DMS153 treated with DMSO at 0.1 percent for 48 hours (cell line): ENCODE data around the gene ALDH1A3.
"Not testable (repeated sequence)": the region's sequence is repeated elsewhere in the genome, so short reads cannot be mapped to it uniquely, and the experiment has no call there.

ENCODE experiments used
- DNase-seq: peaks from one replicate; lab custom pipeline; 2025; ENCODE audit not compliant: unreplicated experiment; lab: John Stamatoyannopoulos, UW

The ALDH1A3 gene

GRCh38 chr15:100879464-100880138, at the start of gene ALDH1A3:
TSS of gene ALDH1A3 (plus strand) at chr15:100879831. CDS start at chr15:100879908, 77 bp downstream.
- DNase-seq, result no peak

- no peak for DNase-seq
Observed at GRCh38 chr15:100831467-100831866, 48.2 kb upstream of the ALDH1A3 start.

- no peak for DNase-seq
Observed at GRCh38 chr15:100832149-100832942, 47.3 kb upstream of the ALDH1A3 start.

- no peak for DNase-seq
Observed at GRCh38 chr15:100833417-100834389, 45.9 kb upstream of the ALDH1A3 start.

DNA sequence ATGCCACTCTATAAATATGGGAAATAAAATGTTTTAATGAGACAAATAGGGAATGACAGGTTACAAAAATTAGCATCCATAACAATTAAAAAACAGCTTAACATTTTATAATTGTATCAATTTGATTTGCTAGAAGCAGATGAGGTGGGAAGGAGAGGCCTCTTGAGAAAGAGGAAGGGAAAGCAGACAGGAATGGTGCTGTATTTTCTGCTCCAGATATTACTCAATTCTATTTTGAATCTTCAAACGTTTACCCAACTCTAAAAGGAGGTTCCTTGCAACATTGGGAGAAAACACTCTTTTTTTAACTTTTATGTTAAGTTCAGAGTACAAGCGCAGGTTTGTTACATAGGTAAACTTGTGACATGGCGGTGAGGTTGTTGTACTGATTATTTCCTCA, 44.9 kb upstream of the ALDH1A3 start:
- DNase-seq, result no peak

DNA sequence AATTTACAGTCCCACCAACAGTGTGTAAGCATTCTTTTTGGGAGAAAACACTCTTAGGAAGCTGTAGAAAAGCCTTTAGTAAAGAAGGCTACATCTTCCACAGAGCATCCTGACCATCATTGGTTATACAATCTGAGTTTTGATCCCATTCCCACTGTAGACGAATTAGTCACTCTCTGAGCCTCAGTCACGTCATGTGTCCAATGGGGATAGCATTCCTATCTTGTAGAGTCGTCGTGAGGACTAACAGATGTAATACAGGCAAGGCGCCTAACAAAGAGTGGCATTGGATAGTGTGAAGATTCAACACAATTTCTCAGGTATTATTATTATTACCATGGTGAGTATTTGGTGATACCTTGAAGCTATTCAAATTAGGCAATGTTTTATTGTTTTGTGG, 44.0 kb upstream of the ALDH1A3 start:
- DNase-seq, result no peak

GRCh38 chr15:100836501-100836900, 43.1 kb upstream of the ALDH1A3 start:
- no peak for DNase-seq

- no peak for DNase-seq
Observed at GRCh38 chr15:100841426-100841825, 38.2 kb upstream of the ALDH1A3 start.

- no peak for DNase-seq
Observed at GRCh38 chr15:100842756-100843730, 36.6 kb upstream of the ALDH1A3 start.

DNA sequence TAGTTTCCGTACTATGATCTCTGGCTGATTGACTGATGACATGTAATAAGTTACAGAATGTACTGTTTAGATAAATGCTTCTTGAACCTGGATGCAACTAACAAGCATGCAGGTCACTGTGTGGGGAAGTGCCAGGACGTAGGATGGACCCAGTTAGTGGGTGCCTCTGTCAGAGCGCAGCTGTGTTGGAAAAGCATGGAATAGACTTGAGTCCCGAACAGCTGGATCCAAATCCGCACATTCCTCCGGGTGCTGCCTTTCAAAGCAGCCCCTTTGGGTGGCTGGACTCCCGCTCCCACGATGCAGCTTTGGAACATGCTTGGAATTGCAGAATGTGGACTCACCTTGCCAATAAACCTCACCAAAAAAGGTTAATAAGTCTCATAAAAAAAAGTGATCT, 35.5 kb upstream of the ALDH1A3 start:
- no peak for DNase-seq

- no peak for DNase-seq
Observed at GRCh38 chr15:100844778-100845177, 34.9 kb upstream of the ALDH1A3 start.

DNA sequence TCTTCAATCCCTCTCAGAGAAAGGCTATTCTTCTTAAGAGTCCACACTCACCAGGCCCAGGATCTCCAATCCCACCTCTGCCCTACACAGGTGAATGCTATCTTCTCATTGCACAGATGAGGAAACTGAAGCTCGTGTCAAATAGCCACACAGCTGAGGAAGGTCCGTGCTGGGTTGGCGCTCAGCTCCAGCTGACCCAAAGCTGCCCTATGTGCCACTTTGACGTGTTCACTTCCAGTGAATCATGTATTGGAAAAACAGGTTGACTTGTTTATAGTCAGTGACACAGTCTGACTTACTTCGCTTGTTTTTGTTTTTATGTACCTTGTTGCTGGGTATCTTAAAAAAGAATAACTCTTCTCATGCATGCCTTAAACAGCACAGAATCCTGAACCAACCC, 32.4 kb upstream of the ALDH1A3 start:
- DNase-seq, result no peak

DNA sequence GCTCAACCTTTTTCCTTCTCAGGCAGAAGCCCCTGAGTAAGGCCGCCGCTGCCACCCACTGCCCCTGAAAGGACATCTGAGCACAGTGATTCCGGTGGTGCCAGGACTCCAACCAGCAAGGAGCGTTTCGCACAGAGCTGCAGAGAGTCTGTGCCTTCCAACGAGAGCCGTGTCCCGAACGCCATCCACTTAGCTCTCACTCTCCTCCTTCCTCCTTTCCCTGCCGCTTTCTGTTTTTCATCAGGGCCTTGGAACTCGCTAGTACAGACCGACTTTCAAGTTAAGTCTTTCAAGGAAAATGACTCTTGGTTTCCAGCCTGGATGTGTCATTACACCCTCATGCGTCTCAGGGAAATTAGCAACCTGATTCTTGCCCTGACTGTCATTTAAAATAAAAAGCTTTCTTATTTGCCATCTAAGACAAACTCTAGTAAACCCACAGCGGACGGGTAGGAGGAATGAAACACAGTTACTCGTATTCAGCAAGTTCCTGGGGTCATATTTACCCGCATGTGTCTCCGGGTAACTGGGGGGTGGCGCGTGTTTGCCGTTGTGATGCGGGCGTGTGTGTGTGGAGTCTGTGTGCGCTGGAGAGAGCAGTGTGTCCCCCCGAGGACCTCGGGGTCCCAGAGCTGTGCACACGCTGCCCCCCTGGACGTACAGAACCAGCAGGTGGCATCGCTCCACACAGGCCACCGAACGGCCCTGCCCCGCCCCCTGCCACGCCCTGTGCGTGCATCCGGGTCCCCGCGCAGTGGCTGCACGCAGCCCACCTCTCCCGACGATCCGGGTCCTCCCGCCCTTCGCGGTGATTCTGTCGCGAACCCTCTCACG, 30.4 kb upstream of the ALDH1A3 start:
- no peak for DNase-seq

DNA sequence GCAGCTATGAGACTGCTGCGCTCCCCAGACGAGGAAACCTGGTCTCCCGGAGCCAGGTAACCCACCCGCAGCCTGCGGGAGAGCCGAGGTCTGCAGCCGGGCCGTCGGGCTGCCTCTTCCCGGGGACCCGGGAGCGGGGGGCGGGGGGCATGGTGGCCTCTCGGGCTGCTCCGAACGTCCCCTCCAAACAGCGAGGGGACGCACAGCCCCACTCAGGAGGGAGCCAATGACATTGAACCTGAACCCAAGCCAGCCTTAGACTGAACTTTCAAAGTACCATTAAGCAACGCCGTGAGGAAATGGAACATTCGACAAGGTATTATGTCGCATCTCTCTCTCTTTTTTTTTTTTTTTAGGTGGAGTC, 29.8 kb upstream of the ALDH1A3 start:
- DNase-seq, result no peak

GRCh38 chr15:100851428-100852015, 28.1 kb upstream of the ALDH1A3 start:
- not testable (repeated sequence) for DNase-seq

DNA sequence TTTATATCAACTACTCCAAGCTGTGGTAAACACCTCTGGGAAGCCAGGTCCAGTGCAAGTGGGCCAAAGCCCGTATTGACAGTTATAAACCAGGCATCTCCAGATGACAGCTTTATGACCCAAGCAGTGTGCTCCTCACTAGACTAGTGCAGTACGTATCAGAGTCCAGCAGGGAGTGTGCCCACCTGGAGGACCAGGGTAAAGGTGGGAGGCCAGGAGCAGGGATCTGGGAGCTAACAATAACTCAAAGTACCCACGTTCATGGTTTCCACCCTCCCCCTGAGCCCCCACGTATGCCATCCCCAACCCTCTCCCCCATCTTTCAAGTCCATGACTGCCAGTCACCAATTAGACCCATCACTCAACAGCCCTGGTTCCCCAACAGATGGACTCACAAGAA, 27.0 kb upstream of the ALDH1A3 start:
- no peak for DNase-seq

- DNase-seq, result no peak
Observed at GRCh38 chr15:100853676-100854440, 25.8 kb upstream of the ALDH1A3 start.

- DNase-seq, result no peak
Observed at GRCh38 chr15:100856867-100857266, 22.8 kb upstream of the ALDH1A3 start.
